ENCODE data around the gene MOSMO. TPM values are rescaled to one million over a fixed set of nuclear protein-coding genes. Genes with fewer than 3 reads are reported as not detected.

The MOSMO gene
- total and polyA plus RNA-seq, 8 donors: 1.2 to 32.3 (median 7.7) TPM

DNA sequence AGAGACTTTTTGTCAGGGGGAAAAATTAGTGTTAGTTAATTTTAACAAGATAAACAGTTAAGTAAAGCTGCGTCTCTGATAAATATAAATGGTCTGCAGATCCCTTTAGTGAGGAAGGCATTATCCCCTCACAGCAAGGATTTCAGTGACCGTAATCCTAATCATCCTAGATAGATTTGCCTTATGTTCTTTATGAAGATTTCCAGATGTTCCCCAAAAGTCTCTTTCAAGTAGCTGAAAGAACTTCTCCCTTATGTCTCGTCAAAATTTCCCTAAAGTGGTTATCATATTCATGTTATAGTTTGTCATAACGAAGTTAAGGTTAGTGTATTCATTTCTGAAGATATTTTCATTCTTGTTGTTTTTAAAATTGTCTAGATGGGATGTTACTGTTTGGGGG lies 5.6 kb downstream of the MOSMO start:
- no peaks in the 10 kb centered on the region for H3K9me3 ChIP-seq
- no peaks in the 10 kb centered on the region for H3K36me3 ChIP-seq
- H3K4me3 ChIP-seq: no peak overlapping the region
- no peak overlapping the region for H3K27ac ChIP-seq
- 74 to 87% (median 84%) methylated on average over 4 of the region's 4 CpGs for WGBS, 5 donors
- TF ChIP-seq, protein P1, sequence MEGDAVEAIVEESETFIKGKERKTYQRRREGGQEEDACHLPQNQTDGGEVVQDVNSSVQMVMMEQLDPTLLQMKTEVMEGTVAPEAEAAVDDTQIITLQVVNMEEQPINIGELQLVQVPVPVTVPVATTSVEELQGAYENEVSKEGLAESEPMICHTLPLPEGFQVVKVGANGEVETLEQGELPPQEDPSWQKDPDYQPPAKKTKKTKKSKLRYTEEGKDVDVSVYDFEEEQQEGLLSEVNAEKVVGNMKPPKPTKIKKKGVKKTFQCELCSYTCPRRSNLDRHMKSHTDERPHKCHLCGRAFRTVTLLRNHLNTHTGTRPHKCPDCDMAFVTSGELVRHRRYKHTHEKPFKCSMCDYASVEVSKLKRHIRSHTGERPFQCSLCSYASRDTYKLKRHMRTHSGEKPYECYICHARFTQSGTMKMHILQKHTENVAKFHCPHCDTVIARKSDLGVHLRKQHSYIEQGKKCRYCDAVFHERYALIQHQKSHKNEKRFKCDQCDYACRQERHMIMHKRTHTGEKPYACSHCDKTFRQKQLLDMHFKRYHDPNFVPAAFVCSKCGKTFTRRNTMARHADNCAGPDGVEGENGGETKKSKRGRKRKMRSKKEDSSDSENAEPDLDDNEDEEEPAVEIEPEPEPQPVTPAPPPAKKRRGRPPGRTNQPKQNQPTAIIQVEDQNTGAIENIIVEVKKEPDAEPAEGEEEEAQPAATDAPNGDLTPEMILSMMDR (IDR thresholded peaks at IDR 0.05): no peak
- TF ChIP-seq POLR2AphosphoS5 (IDR thresholded peaks at IDR 0.05): no peak
- no peak for TF ChIP-seq EP300 (IDR thresholded peaks at IDR 0.05)
- TF ChIP-seq POLR2A (IDR thresholded peaks at IDR 0.05): no peak
- no peaks in the 10 kb centered on the region for H3K27me3 ChIP-seq
- no peak for DNase-seq
- H3K4me1 ChIP-seq: peaks cover 14 to 88% (median 47%) of the 10 kb centered on the region in 4 donors
- intact Hi-C loops (cut with DNase I; ENCODE audit: low total_unique reads): no loop called here

DNA sequence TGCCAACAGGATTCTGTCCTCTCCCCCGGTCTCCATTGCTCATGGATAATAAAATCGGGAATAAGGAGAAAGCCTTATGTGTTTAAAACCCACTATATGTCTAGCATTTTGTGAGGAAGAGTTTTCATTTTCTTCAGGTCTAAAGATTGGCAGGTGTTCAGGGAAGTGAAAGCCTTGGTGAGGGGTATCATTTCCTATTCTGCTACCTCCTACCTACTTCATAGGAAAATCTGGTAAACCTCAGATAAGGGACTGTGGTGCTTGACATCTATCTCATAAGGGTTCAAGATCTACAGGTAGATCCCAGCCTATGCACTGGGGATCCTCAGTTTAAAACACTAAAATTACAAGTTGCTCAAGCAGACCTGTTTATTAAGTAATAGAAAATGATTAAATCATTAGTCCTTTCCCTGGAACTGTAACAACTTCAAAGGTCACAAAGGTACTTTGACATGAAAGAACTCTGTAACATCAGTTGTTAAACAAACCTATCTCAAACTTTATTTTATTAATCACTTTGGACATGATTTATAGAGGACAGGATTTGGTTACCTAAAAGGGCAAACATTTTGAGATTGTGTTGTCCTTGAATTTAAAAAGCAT lies 6.5 kb downstream of the MOSMO start:
- peaks cover 8 to 85% (median 42%) of the 10 kb centered on the region in 4 donors for H3K4me1 ChIP-seq

DNA sequence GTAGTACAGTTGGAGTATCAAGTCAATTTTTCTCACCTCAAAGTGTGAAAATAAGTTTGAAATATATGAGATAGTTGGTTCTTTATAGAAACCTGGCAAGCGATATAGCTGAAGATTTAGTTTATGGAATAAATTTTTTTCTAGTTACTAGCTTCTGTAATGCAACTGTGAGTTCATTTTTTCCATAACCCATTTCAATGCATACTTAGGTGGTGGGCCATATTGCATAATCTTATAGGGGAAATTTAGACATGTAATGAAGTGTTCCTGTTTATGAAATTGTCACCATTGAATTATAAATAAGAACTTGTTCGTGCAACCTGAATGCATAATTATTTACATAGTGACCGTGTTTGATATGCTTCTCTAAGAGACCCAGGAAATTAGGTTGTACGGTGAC lies 9.0 kb downstream of the MOSMO start:
- intact Hi-C loops (cut with DNase I; ENCODE audit: low total_unique reads): no loop called here
- Histone ChIP-seq H3K9me3 (no peaks in the 10 kb centered on the region), H3K36me3 (no peaks in the 10 kb centered on the region), H3K27me3 (no peaks in the 10 kb centered on the region), H3K4me1 (peaks cover 7 to 79% (median 33%) of the 10 kb centered on the region in 4 donors), H3K4me3 (no peak overlapping the region), H3K27ac (no peak overlapping the region)
- no peak for DNase-seq
- TF ChIP-seq EP300 (IDR thresholded peaks at IDR 0.05) (no peak), POLR2A (IDR thresholded peaks at IDR 0.05) (no peak), POLR2AphosphoS5 (IDR thresholded peaks at IDR 0.05) (no peak)
- TF ChIP-seq, protein P1 (IDR thresholded peaks at IDR 0.05): no peak
- 39 to 60% (median 44%) methylated on average over 4 of the region's 4 CpGs for WGBS, 5 donors

More for the DNA sequence above, 6.5 kb downstream of the MOSMO start:
- Histone ChIP-seq H3K4me3 (no peak overlapping the region), H3K27ac (no peak overlapping the region), H3K36me3 (no peaks in the 10 kb centered on the region), H3K9me3 (no peaks in the 10 kb centered on the region), H3K27me3 (no peaks in the 10 kb centered on the region)
- intact Hi-C loops (cut with DNase I; ENCODE audit: low total_unique reads): no loop called here
- no peak for DNase-seq
- no peak for TF ChIP-seq POLR2A (IDR thresholded peaks at IDR 0.05)
- TF ChIP-seq, protein P1 (IDR thresholded peaks at IDR 0.05): no peak
- no peak for TF ChIP-seq POLR2AphosphoS5 (IDR thresholded peaks at IDR 0.05)
- TF ChIP-seq EP300 (IDR thresholded peaks at IDR 0.05): no peak
- 71 to 81% (median 75%) methylated on average over 2 of the region's 2 CpGs for WGBS, 5 donors

DNA sequence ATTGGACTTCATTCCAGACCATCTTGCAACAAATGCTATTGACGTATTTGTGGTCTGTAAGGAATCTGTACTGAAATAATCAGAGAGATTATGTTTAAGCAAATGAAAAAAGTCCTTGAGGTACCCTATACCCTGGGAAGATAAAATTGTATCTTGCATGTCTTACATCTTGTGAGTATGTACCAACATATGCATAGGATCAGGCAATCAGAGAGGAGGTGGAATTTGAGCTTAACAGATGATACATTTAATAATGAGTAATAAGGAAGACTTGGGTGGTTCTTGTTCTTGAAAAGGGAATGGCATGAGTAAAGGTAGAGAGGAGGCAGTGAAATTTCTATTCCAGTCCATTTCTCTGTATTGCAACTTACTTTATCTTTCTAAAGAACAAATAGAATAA lies 10.6 kb downstream of the MOSMO start:
- no peaks in the 10 kb centered on the region for H3K36me3 ChIP-seq
- intact Hi-C loops (cut with DNase I; ENCODE audit: low total_unique reads): no loop called here
- WGBS, 5 donors: 81 to 100% (median 86%) methylated on average over 1 of the region's 1 CpG
- H3K27me3 ChIP-seq: no peaks in the 10 kb centered on the region
- DNase-seq: no peak
- H3K4me1 ChIP-seq: peaks cover 7 to 70% (median 35%) of the 10 kb centered on the region in 4 donors
- no peaks in the 10 kb centered on the region for H3K9me3 ChIP-seq
- TF ChIP-seq EP300 (IDR thresholded peaks at IDR 0.05) (no peak), POLR2A (IDR thresholded peaks at IDR 0.05) (no peak), POLR2AphosphoS5 (IDR thresholded peaks at IDR 0.05) (no peak)
- TF ChIP-seq, protein P1 (IDR thresholded peaks at IDR 0.05): no peak
- no peak overlapping the region for H3K27ac ChIP-seq
- no peak overlapping the region for H3K4me3 ChIP-seq

Measured in stomach (tissue), 9 donors.